CMK (cell line): Measurements from ENCODE around the gene PRKG1.
A peak's percentile ranks its signal among the peaks of the same experiment; 100 is the strongest.
"Not testable (repeated sequence)": the region's sequence is repeated elsewhere in the genome, so short reads cannot be mapped to it uniquely, and the experiment has no call there.

Experiments used
- DNase-seq: peaks from one replicate; pipeline ENCODE4 v3.0.0-alpha.2; 2010; ENCODE audit warnings: low read depth

Gene PRKG1

DNA sequence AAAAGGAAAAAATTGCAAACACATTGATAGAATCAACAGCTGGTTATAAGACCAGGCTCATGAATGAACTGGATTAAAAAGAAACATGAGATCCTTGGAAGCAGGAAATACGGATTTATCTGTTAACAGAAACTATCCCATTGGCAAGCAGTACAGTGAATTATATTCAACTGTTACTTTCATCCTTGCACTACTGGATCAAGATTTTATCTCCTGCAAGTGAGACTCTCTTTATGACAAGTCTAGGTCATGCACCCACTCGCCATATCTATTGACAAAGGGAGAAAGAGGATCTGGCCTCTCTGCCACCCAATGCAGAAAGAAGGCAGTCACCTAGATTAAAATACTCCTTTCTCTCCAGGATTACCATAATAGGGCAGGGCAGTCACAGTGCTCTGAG lies 583.7 kb downstream of the PRKG1 start:
- DNase-seq, result no peak

- no peak for DNase-seq
Measured at GRCh38 chr10:51659344-51659743, 585.1 kb downstream of the PRKG1 start.

GRCh38 chr10:51663086-51663485 lies 588.8 kb downstream of the PRKG1 start:
- no peak for DNase-seq

DNA sequence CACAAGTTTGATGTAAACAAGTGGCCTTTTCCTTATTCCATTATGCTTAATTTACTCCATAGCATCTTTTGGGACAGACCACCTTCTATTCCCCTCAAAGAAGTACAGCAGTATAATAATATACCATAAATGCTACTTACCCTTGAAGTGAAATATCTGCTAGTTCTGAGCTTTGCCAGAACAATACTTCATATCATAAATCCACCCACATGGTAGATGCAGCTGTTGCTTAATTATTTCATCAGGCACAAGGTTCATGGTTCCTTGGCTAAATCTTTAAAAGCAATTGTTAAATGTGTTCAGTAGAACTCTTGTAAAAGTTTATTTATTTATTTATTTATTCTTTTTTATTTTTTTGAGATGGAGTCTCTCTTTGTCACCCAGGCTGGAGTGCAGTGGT lies 592.2 kb downstream of the PRKG1 start:
- DNase-seq, result no peak

DNA sequence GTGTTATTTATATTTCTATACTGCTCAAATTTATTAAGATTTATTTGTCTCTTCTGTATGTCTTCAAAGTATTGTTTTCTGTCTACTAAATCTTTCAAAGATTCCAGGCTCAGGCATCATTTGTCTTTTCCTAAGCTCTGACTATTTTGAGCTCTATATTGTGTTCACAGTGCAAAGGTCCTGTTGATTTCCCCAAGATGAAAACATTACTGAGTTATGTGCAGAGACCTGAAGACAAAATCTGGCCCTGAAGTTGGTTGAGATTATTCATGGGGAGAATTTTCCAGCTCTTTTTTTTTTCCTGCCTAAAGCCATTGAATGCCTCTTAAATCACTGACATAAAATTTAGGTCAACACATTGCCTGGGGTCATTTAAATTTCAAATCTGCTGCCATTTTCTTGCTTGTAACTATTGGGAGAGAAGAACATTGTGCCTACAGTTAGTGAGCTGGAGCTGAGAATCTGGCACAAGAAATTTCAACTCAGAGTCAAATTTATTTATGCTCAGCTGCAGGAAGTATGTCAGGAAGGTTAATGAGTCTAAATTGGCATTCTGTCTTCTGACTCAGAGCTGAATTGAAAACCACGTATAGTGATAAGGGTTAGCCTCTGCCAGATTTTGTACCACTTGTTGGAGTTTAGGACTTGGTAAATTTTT lies 593.5 kb downstream of the PRKG1 start:
- DNase-seq, result no peak

DNA sequence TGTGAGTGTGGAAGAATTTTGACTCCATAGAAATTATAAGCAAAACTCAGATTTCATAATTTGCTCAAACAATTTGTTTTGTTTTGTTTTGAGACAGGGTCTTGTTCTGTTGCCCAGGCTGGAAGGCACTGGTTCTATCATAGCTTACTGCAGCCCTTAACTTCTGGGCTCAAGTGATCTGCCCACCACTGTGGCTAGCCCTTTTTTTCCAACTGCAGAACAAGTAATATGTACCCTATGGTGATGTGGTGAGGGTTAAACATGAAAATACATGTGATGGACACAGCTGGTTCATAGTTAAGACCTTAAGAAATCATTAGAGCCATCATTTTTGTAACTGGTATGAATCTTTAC lies 594.0 kb downstream of the PRKG1 start:
- DNase-seq, result no peak

GRCh38 chr10:51669041-51669440 lies 594.8 kb downstream of the PRKG1 start:
- DNase-seq, result no peak

GRCh38 chr10:51672039-51672535 lies 597.8 kb downstream of the PRKG1 start:
- DNase-seq, result no peak

GRCh38 chr10:51675088-51675487 lies 600.8 kb downstream of the PRKG1 start:
- DNase-seq, result no peak

DNA sequence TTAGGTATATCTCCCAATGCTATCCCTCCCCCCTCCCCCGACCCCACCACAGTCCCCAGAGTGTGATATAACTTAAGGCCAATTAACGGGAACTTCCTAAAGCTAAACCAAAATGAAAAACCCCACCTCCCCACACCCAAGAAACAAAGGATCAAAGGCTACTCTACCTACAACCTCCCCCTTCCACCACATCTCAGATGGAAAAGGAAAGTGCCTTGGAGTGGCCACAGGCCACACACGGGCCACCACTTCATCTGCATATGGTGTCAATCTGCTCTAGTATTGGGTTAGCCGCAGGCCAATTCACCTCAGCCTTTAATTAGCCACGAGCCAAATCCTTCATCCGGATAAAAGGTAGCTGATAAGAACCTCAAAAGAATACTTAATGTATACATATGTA lies 605.6 kb downstream of the PRKG1 start:
- no peak for DNase-seq

GRCh38 chr10:51683031-51683691 lies 608.9 kb downstream of the PRKG1 start:
- DNase-seq, result no peak

DNA sequence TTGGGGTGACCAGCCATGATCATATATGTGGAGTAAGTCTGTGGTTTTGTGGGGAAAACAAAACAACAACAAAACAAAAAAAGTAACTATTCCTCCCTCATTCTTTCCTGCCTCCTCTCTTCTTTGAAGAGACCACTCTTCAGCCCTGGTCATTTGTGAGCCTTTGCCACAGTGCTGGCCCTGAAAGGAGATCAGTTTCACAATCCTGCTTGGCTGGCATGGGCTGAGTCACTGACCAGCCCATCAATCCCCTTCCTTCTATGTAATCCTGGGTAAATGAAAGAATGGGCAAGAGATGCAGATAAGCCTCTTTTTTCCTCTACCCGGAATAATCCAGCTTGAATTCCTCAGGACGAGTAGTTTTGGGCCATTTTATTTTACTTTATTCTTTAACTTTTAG lies 611.5 kb downstream of the PRKG1 start:
- no peak for DNase-seq

GRCh38 chr10:51687296-51687695 lies 613.0 kb downstream of the PRKG1 start:
- DNase-seq, result no peak

GRCh38 chr10:51688826-51689225 lies 614.5 kb downstream of the PRKG1 start:
- not testable (repeated sequence) for DNase-seq

- no peak for DNase-seq
Measured at GRCh38 chr10:51689536-51689935, 615.2 kb downstream of the PRKG1 start.

GRCh38 chr10:51691135-51691534 lies 616.8 kb downstream of the PRKG1 start:
- no peak for DNase-seq

- DNase-seq, result no peak
Measured at GRCh38 chr10:51694086-51694768, 619.9 kb downstream of the PRKG1 start.

- no peak for DNase-seq
Measured at GRCh38 chr10:51696251-51696650, 622.0 kb downstream of the PRKG1 start.

GRCh38 chr10:51698473-51699063 lies 624.3 kb downstream of the PRKG1 start:
- DNase-seq, result no peak

DNA sequence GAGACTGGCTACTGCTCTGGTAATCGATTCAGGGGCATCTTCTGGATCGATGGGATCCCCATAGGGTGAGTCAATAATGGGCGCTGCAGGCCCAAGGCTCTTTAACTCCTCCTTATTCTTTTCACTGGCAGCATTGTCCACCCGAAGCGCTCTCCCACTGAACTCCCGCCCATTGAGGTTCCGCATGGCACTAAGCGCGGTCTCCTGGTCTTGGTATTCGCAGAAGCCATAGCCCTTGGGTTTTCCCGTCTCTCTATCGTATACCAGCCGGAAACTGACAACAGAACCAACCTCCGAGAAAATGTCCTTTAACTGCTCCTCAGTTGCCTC lies 624.8 kb downstream of the PRKG1 start:
- DNase-seq, result no peak

GRCh38 chr10:51699475-51700227 lies 625.4 kb downstream of the PRKG1 start, which contains the start of gene CSTF2T:
Gene CSTF2T (minus strand): TSS chr10:51699595. CDS start chr10:51699549, 46 bp downstream.
- DNase-seq, result peak; percentile 68

DNA sequence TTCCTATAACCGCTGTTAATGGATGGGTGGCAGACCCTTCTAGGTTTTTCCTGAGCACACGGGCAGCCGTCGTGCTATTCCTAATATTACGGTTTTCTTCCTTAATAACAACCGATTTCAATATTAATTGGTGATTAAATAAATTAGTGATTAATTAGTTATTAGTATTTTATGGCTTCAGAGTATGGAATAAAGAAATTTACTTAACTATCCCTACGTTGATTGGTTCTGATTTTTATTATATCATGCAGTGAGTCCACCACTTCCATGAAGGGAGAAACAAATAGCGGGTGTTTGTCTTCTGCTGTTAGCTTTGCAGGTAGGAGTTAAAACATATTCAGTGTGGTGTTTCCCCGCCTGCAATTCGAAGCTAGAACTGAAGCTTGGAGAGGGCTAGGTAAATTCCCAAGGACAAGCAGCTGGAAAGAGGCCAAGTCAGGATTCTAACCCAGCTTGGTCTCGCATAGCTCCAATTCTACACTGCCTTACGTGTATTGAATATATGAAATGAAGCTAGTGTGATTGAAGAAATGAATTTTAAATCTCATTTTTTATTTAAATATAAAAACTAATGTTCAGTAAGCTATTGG lies 626.0 kb downstream of the PRKG1 start:
- DNase-seq, result no peak
